Endothelial cell of umbilical vein (primary cell): ENCODE measurements around the gene PDZD4. TPM values are rescaled to one million over a fixed set of nuclear protein-coding genes. Genes with fewer than 3 reads are reported as not detected.

ENCODE experiments used
- BruUV-seq: library from RNA; stranded (reverse); fragments of 400-500 nt; replicated peaks from 2 replicates; lab custom pipeline; 2021; lab: Mats Ljungman, UMichigan
- CTCF ChIA-PET: fragments of 300-600, 350-600 bp; sonication (Branson Sonifier 250); formaldehyde crosslinking; loops from one replicate; lab custom pipeline; 2021; ENCODE audit warnings: antibody characterized with exemption, inconsistent platforms; lab: Charles Lee
- POLR2A ChIA-PET: fragments of 300-600, 350-600 bp; sonication (Branson Sonifier 250); formaldehyde crosslinking; loops from one replicate; lab custom pipeline; 2021; ENCODE audit warnings: antibody characterized with exemption, inconsistent platforms; lab: Charles Lee
- DNase-seq: peaks from one replicate; pipeline ENCODE4 v3.0.0-alpha.2; 2011; ENCODE audit warnings: low read depth, low spot score
- FAIRE-seq: peaks from 2 replicates; lab custom pipeline; 2011; peaks lifted over from hg19 to GRCh38; lab: Jason Lieb, UNC
- H2AFZ ChIP-seq: 2 replicates; pipeline ENCODE4 v1.6.0; 2012; ENCODE audit warnings: low read depth, low read length, control low read depth, inconsistent platforms
- H3K27ac ChIP-seq: 2 replicates; pipeline ENCODE4 v1.5.1; 2011; ENCODE audit warnings: low read depth, mild to moderate bottlenecking, control low read depth, low read length, moderate library complexity; ENCODE audit not compliant: insufficient read depth
- H3K27me3 ChIP-seq, 2 experiments: 2 replicates each; pipeline versions ENCODE4 v1.6.0 to v1.6.1; 2011; ENCODE audit warnings: low read length in 2 of 2, mixed read lengths in 1 of 2; ENCODE audit not compliant: control insufficient read depth in 2 of 2, insufficient read depth in 2 of 2
- H3K36me3 ChIP-seq, 2 experiments: 2 replicates in 1 of 2; 3 replicates in 1 of 2; pipeline ENCODE4 v1.5.1; 2011; ENCODE audit warnings: low read length in 2 of 2, mild to moderate bottlenecking in 1 of 2, moderate library complexity in 1 of 2; ENCODE audit not compliant: control insufficient read depth in 2 of 2, insufficient read depth in 2 of 2; ENCODE audit errors: extremely low read depth in 1 of 2
- H3K4me1 ChIP-seq: 3 replicates; pipeline ENCODE4 v1.5.1; 2011; ENCODE audit warnings: mild to moderate bottlenecking, low read length; ENCODE audit not compliant: control insufficient read depth, insufficient read depth; ENCODE audit errors: extremely low read depth
- H3K4me2 ChIP-seq: 2 replicates; pipeline ENCODE4 v1.6.1; 2011; ENCODE audit warnings: low read length, control low read depth, mixed read lengths; ENCODE audit not compliant: insufficient read depth
- H3K4me3 ChIP-seq, 3 experiments: fragments of 200-600 bp in 1 of 3; sonication (generic), shearing (Covaris generic) in 1 of 3; replicated peaks in 1 of 3; 2 replicates each; pipeline ENCODE4 v1.5.1; 2011 to 2016; ENCODE audit warnings: control low read depth in 3 of 3, low read length in 3 of 3, mild to moderate bottlenecking in 2 of 3, inconsistent platforms in 1 of 3, low read depth in 1 of 3, moderate library complexity in 1 of 3; ENCODE audit not compliant: insufficient read depth in 1 of 3
- H3K79me2 ChIP-seq: 2 replicates; pipeline ENCODE4 v1.6.0; 2012; ENCODE audit warnings: low read length, inconsistent platforms; ENCODE audit not compliant: control insufficient read depth, insufficient read depth
- H3K9ac ChIP-seq: replicated peaks from 2 replicates; pipeline ENCODE3; 2011; ENCODE audit warnings: low read length, control low read depth; ENCODE audit not compliant: insufficient read depth; ENCODE audit errors: extremely low read depth
- H3K9me1 ChIP-seq: replicated peaks from 3 replicates; pipeline ENCODE4 v1.6.0; 2011; ENCODE audit warnings: mild to moderate bottlenecking, low read length; ENCODE audit not compliant: control insufficient read depth, insufficient read depth; ENCODE audit errors: extremely low read depth
- H3K9me3 ChIP-seq: replicated peaks from 2 replicates; pipeline ENCODE4 v1.5.1; 2012; ENCODE audit warnings: low read length, inconsistent platforms; ENCODE audit not compliant: control insufficient read depth, insufficient read depth
- H4K20me1 ChIP-seq: replicated peaks from 2 replicates; pipeline ENCODE3; 2011; ENCODE audit warnings: mild to moderate bottlenecking, low read length; ENCODE audit not compliant: control insufficient read depth, insufficient read depth; ENCODE audit errors: extremely low read depth
- CTCF ChIP-seq, 2 donors: IDR thresholded peaks; 1 replicate in 1 of 2; 2 replicates in 1 of 2; pipeline ENCODE4 v1.5.1; 2011; ENCODE audit warnings: low read length in 2 of 2, mild to moderate bottlenecking in 2 of 2, moderate library complexity in 2 of 2, control low read depth in 1 of 2, inconsistent platforms in 1 of 2, low read depth in 1 of 2; ENCODE audit not compliant: insufficient read depth in 1 of 2; ENCODE audit errors: extremely low read depth in 1 of 2
- EZH2 ChIP-seq: IDR thresholded peaks from 2 replicates; pipeline ENCODE4 v1.6.1; 2012; ENCODE audit warnings: borderline replicate concordance, low read depth, mild to moderate bottlenecking, moderate library complexity, low read length, inconsistent platforms; ENCODE audit not compliant: severe bottlenecking
- FOS ChIP-seq: IDR thresholded peaks from 2 replicates; pipeline ENCODE4 v1.6.1; 2011; ENCODE audit warnings: mild to moderate bottlenecking, low read length, moderate library complexity, borderline replicate concordance; ENCODE audit not compliant: insufficient read depth
- GATA2 ChIP-seq: IDR thresholded peaks from 2 replicates; pipeline ENCODE4 v1.7.0; 2011; ENCODE audit warnings: low read depth, mild to moderate bottlenecking, moderate library complexity, mixed read lengths, low read length; ENCODE audit not compliant: insufficient read length, insufficient read depth
- JUN ChIP-seq: IDR thresholded peaks from 2 replicates; pipeline ENCODE4 v1.6.1; 2011; ENCODE audit warnings: borderline replicate concordance, low read depth; ENCODE audit not compliant: insufficient read length, insufficient read depth
- MAX ChIP-seq: IDR thresholded peaks from 2 replicates; pipeline ENCODE4 v1.6.1; 2011; ENCODE audit not compliant: insufficient read depth, insufficient read length
- MYC ChIP-seq: IDR thresholded peaks from one replicate; pipeline ENCODE4 v1.6.1; 2011; ENCODE audit warnings: mild to moderate bottlenecking, low read depth, low read length
- POLR2A ChIP-seq: IDR thresholded peaks from 2 replicates; pipeline ENCODE4 v1.6.1; 2012; ENCODE audit warnings: low read depth, mild to moderate bottlenecking, control low read depth, low read length
- POLR2AphosphoS5 ChIP-seq: IDR thresholded peaks from 2 replicates; pipeline ENCODE4 v1.6.1; 2012; ENCODE audit warnings: low read depth, mild to moderate bottlenecking, control low read depth, low read length, moderate library complexity; ENCODE audit not compliant: insufficient read depth
- dilution Hi-C: fragments of 300-500 bp; cut with MboI; formaldehyde crosslinking; loops from one replicate; pipeline ENCODE4 v1.15.0; 2019; ENCODE audit warnings: low sequenced_read_pairs; ENCODE audit not compliant: extremely low pct_ligation_motif_present
- intact Hi-C: fragments of 100-400 bp; cut with micrococcal nuclease; formaldehyde crosslinking; loops from one replicate; pipeline ENCODE4 v1.10.0; 2022
- polyA plus RNA-seq, 4 experiments: library from polyadenylated mRNA; depleted of rRNA in 3 of 4; stranded (reverse) in 3 of 4; unstranded in 1 of 4; fragments of >200 nt; gene quantifications; 2 replicates each; pipeline versions ENCODE4 v1.2.1 to v1.2.3, GENCODE V29; 2011 to 2012; ENCODE audit warnings: missing spikeins in 1 of 4
- total RNA-seq: library from RNA; stranded (reverse); gene quantifications from 2 replicates; pipeline ENCODE4 v1.2.3, GENCODE V29; 2021

The PDZD4 gene
- total and polyA plus RNA-seq, 2 donors (not counting 3 experiments of a cell fraction or from before 2014, with no cell fraction given): 0.07 to 0.09 TPM

- Histone ChIP-seq H3K9ac (no peak overlapping the region), H3K4me2 (no peak overlapping the region), H3K27ac (no peak overlapping the region), H3K9me3 (no peaks in the 10 kb centered on the region), H3K36me3 (no peaks in the 10 kb centered on the region), H3K4me3 (no peak overlapping the region), H3K9me1 (no peaks in the 10 kb centered on the region), H3K79me2 (no peaks in the 10 kb centered on the region), H2AFZ (no peak overlapping the region), H3K4me1 (no peaks in the 10 kb centered on the region), H4K20me1 (no peaks in the 10 kb centered on the region), H3K27me3 (peaks cover 9 to 14% of the 10 kb centered on the region in 2 experiments)
- POLR2A ChIA-PET: no interaction called here
- no peak for TF ChIP-seq EZH2
- TF ChIP-seq GATA2: no peak
- intact Hi-C loops (no loop called here), dilution Hi-C loops (no loop called here)
- CTCF ChIA-PET: no interaction called here
- no TSS peak for BruUV-seq
- no peak for DNase-seq
- FAIRE-seq: no peak
Measured at GRCh38 chrX:153848325-153848724, 18.0 kb upstream of the PDZD4 start.

GRCh38 chrX:153845842-153846241, 15.5 kb upstream of the PDZD4 start:
- CTCF ChIA-PET: no interaction called here
- BruUV-seq: no TSS peak
- TF ChIP-seq EZH2 (no peak), MAX (no peak), FOS (no peak), CTCF (IDR thresholded peaks at IDR 0.05; ENCODE audit: extremely low read depth in 1 of 2, insufficient read depth in 1 of 2, low read depth in 1 of 2, low read length in 2 of 2) (no peak), MYC (no peak), POLR2AphosphoS5 (no peak), POLR2A (no peak), JUN (no peak), GATA2 (no peak)
- no peaks in the 10 kb centered on the region for H4K20me1 ChIP-seq
- DNase-seq (no peak), FAIRE-seq (no peak)
- no peak overlapping the region for H2AFZ ChIP-seq
- no peak overlapping the region for H3K4me2 ChIP-seq
- H3K4me3 ChIP-seq: no peak overlapping the region
- POLR2A ChIA-PET: no interaction called here
- H3K4me1 ChIP-seq: no peaks in the 10 kb centered on the region
- no peaks in the 10 kb centered on the region for H3K79me2 ChIP-seq
- no peaks in the 10 kb centered on the region for H3K9me3 ChIP-seq
- no peaks in the 10 kb centered on the region for H3K36me3 ChIP-seq
- no peak overlapping the region for H3K27ac ChIP-seq
- peaks cover 8 to 14% of the 10 kb centered on the region in 2 experiments for H3K27me3 ChIP-seq
- dilution Hi-C loops: no loop called here
- no peaks in the 10 kb centered on the region for H3K9me1 ChIP-seq
- intact Hi-C loops: no loop called here
- no peak overlapping the region for H3K9ac ChIP-seq
